Esophagus muscularis mucosa (tissue), 4 donors: ENCODE results near the gene SOAT2.

ENCODE experiments used
- EP300 ChIP-seq: sonication (generic); formaldehyde crosslinking; IDR thresholded peaks from one replicate; pipeline ENCODE4 v1.6.1; 2017; ENCODE audit warnings: antibody characterized with exemption
- POLR2A ChIP-seq: fragments of 450-650 bp; IDR thresholded peaks from one replicate; pipeline ENCODE4 v1.6.1; 2017; ENCODE audit warnings: antibody characterized with exemption, moderate library complexity, mild to moderate bottlenecking, low read depth
- POLR2AphosphoS5 ChIP-seq, 2 donors: sonication (generic); formaldehyde crosslinking; IDR thresholded peaks; one replicate each; pipeline ENCODE4 v1.6.1; 2017; ENCODE audit warnings: antibody characterized with exemption in 2 of 2
- TF ChIP-seq, protein P1 (sequence below), 3 experiments: fragments of 200-600 bp in 2 of 3; fragments of 450-650 bp in 1 of 3; sonication (generic) in 2 of 3; IDR thresholded peaks; one replicate each; pipeline ENCODE4 v1.5.1; 2017 to 2019; ENCODE audit warnings: antibody characterized with exemption in 3 of 3, mild to moderate bottlenecking in 2 of 3, moderate library complexity in 1 of 3

GRCh38 chr12:53097207-53097563 lies 6.1 kb upstream of the SOAT2 start:
- TF ChIP-seq POLR2AphosphoS5 (IDR thresholded peaks at IDR 0.05) (no peak), POLR2A (no peak), EP300 (no peak)
- TF ChIP-seq, protein P1, sequence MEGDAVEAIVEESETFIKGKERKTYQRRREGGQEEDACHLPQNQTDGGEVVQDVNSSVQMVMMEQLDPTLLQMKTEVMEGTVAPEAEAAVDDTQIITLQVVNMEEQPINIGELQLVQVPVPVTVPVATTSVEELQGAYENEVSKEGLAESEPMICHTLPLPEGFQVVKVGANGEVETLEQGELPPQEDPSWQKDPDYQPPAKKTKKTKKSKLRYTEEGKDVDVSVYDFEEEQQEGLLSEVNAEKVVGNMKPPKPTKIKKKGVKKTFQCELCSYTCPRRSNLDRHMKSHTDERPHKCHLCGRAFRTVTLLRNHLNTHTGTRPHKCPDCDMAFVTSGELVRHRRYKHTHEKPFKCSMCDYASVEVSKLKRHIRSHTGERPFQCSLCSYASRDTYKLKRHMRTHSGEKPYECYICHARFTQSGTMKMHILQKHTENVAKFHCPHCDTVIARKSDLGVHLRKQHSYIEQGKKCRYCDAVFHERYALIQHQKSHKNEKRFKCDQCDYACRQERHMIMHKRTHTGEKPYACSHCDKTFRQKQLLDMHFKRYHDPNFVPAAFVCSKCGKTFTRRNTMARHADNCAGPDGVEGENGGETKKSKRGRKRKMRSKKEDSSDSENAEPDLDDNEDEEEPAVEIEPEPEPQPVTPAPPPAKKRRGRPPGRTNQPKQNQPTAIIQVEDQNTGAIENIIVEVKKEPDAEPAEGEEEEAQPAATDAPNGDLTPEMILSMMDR (IDR thresholded peaks at IDR 0.05), result no peak
